Measurements from ENCODE around the gene PCSK6. TPM values are rescaled to one million over a fixed set of nuclear protein-coding genes. Genes with fewer than 3 reads are reported as not detected.

Gene PCSK6
- total RNA-seq, 1 donor from 2014 or later, result 8.4 TPM

GRCh38 chr15:101435761-101436160 is 53.7 kb downstream of the PCSK6 start:
- Histone ChIP-seq H3K27me3 (ENCODE audit: control insufficient read depth, insufficient read depth, low read length) (no peaks in the 10 kb centered on the region), H3K4me3 (ENCODE audit: low read depth, low read length) (no peak overlapping the region), H3K36me3 (ENCODE audit: control insufficient read depth, insufficient read depth, low read length) (no peaks in the 10 kb centered on the region)
- TF ChIP-seq, protein P1, sequence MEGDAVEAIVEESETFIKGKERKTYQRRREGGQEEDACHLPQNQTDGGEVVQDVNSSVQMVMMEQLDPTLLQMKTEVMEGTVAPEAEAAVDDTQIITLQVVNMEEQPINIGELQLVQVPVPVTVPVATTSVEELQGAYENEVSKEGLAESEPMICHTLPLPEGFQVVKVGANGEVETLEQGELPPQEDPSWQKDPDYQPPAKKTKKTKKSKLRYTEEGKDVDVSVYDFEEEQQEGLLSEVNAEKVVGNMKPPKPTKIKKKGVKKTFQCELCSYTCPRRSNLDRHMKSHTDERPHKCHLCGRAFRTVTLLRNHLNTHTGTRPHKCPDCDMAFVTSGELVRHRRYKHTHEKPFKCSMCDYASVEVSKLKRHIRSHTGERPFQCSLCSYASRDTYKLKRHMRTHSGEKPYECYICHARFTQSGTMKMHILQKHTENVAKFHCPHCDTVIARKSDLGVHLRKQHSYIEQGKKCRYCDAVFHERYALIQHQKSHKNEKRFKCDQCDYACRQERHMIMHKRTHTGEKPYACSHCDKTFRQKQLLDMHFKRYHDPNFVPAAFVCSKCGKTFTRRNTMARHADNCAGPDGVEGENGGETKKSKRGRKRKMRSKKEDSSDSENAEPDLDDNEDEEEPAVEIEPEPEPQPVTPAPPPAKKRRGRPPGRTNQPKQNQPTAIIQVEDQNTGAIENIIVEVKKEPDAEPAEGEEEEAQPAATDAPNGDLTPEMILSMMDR (IDR thresholded peaks at IDR 0.05; ENCODE audit: insufficient read depth, low read length, poor library complexity, severe bottlenecking), result no peak
- no peak for DNase-seq (ENCODE audit: low read depth)

DNA sequence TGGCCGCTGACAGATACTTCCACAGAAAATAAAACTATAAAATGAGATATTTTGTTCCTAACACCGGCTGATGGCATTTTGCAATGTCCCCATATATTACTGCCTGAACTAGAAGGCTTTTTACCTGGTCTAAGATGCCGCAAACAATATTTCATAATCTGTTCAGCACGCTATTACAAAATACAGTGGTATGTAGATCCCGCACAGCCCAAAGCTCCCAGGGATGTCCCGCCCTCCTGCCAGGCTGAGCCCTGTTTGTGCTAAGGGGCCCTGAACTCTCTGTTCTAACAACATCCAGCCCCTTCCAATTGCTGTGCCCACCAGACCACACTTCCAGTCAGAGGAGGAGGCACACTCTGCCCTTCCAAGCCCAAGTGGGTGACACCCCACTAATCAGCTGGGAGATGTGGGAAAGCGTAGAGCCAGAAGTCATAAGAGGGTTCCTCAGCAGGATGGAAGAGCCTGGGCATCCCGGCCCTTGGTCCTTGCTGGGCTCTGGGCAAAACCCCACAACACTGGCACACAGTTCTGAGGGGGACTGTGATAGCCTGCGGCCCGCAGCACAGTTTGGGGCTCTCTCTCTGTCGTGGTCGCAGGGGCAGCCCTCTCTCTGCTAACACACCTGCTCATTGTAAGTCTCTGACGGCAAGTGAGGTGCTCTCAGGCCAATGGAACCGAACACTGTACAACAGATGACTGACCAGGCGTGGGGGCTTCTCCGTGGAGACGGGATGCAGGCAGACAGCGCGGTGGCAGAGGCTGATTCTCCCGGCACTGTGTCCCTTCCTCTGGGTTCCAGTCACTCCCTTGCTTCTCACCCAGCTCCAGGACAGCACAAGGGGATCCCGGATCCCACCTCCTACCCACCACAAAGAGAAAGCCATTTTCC is 55.2 kb downstream of the PCSK6 start:
- Histone ChIP-seq H3K36me3 (ENCODE audit: control insufficient read depth, insufficient read depth, low read length) (no peaks in the 10 kb centered on the region), H3K4me3 (ENCODE audit: low read depth, low read length) (no peak overlapping the region), H3K27me3 (ENCODE audit: control insufficient read depth, insufficient read depth, low read length) (no peaks in the 10 kb centered on the region)
- TF ChIP-seq, protein P1 (IDR thresholded peaks at IDR 0.05; ENCODE audit: insufficient read depth, low read length, poor library complexity, severe bottlenecking), result no peak
- DNase-seq (ENCODE audit: low read depth), result no peak

DNA sequence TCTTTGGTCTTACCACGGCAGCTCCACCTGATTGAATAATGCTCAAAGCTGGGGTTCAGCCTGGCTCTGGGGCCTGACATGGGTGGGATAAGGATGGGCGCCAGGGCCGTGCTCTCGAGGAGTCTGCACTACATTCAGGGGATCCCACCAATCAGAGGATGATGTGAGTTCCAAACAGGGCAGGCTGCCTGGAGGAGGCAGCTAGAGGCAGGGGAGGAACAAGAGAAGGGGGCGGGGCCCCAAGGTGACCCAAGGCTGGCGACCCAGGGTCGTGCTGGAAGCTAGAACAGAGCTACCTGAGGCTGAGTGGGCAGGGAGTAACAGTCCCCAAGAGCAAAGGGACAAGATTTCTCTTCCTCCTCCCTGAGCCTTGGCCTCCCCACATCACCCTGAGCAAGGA is 56.1 kb downstream of the PCSK6 start:
- no peak for DNase-seq (ENCODE audit: low read depth)
- TF ChIP-seq, protein P1 (IDR thresholded peaks at IDR 0.05; ENCODE audit: insufficient read depth, low read length, poor library complexity, severe bottlenecking), result no peak
- Histone ChIP-seq H3K27me3 (ENCODE audit: control insufficient read depth, insufficient read depth, low read length) (no peaks in the 10 kb centered on the region), H3K36me3 (ENCODE audit: control insufficient read depth, insufficient read depth, low read length) (no peaks in the 10 kb centered on the region), H3K4me3 (ENCODE audit: low read depth, low read length) (no peak overlapping the region)

- Histone ChIP-seq H3K36me3 (ENCODE audit: control insufficient read depth, insufficient read depth, low read length) (no peaks in the 10 kb centered on the region), H3K27me3 (ENCODE audit: control insufficient read depth, insufficient read depth, low read length) (no peaks in the 10 kb centered on the region), H3K4me3 (ENCODE audit: low read depth, low read length) (no peak overlapping the region)
- TF ChIP-seq, protein P1 (IDR thresholded peaks at IDR 0.05; ENCODE audit: insufficient read depth, low read length, poor library complexity, severe bottlenecking), result no peak
- no peak for DNase-seq (ENCODE audit: low read depth)
Measured at GRCh38 chr15:101432982-101433381, 56.5 kb downstream of the PCSK6 start.

- Histone ChIP-seq H3K36me3 (ENCODE audit: control insufficient read depth, insufficient read depth, low read length) (no peaks in the 10 kb centered on the region), H3K4me3 (ENCODE audit: low read depth, low read length) (no peak overlapping the region), H3K27me3 (ENCODE audit: control insufficient read depth, insufficient read depth, low read length) (no peaks in the 10 kb centered on the region)
- TF ChIP-seq, protein P1 (IDR thresholded peaks at IDR 0.05; ENCODE audit: insufficient read depth, low read length, poor library complexity, severe bottlenecking), result no peak
- DNase-seq (ENCODE audit: low read depth), result no peak
Measured at GRCh38 chr15:101431748-101432147, 57.8 kb downstream of the PCSK6 start.

DNA sequence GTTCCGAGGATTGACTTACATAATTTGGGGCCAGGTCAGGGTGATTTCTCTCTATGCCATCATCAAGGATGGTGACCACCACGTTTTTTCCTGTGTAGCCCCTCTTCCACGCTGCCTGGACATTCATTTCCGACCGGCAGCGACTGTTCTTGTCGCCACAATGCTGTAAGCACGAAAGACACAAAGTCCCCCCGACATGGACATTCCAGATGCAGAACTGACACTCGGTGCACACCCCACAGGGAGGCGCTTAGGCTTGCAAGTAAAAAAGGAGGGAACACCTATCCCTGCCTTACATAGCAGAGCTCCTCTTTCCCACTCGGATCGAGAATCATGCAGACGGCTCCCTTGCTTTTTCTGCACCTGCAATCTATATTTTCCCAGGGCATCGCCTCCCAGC is 58.2 kb downstream of the PCSK6 start:
- TF ChIP-seq, protein P1 (IDR thresholded peaks at IDR 0.05; ENCODE audit: insufficient read depth, low read length, poor library complexity, severe bottlenecking), result no peak
- Histone ChIP-seq H3K4me3 (ENCODE audit: low read depth, low read length) (no peak overlapping the region), H3K27me3 (ENCODE audit: control insufficient read depth, insufficient read depth, low read length) (no peaks in the 10 kb centered on the region), H3K36me3 (ENCODE audit: control insufficient read depth, insufficient read depth, low read length) (no peaks in the 10 kb centered on the region)
- no peak for DNase-seq (ENCODE audit: low read depth)

All from kidney epithelial cell (primary cell).